Epidermal melanocyte (primary cell): ENCODE results near the gene APOBEC3H.

Experiments
- DNase-seq: peaks from one replicate; pipeline ENCODE4 v3.0.0; 2011; ENCODE audit warnings: low spot score; ENCODE audit not compliant: insufficient read length

Gene APOBEC3H

DNA sequence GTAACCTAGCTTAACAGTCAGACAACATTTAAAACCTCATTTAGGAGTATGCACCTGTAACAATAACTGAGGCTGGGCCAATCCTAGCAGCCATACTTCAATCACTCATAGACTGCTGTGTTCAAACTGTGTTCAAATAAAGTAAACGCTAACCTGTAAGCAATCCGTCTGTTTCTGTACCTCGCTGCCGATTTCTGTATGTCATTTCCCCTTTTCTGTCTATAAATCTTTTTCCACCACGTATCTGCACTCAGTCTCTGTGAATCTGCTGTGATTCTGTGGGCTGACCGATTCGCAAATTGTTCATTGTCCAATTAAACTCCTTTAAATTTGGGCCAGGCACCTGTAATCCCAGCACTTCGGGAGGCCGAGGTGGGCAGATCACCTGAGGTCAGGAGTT is 12.3 kb downstream of the APOBEC3H start:
- no peak for DNase-seq

- DNase-seq: no peak
These were observed 13.9 kb downstream of the APOBEC3H start for GRCh38 chr22:39110631-39111561.

DNA sequence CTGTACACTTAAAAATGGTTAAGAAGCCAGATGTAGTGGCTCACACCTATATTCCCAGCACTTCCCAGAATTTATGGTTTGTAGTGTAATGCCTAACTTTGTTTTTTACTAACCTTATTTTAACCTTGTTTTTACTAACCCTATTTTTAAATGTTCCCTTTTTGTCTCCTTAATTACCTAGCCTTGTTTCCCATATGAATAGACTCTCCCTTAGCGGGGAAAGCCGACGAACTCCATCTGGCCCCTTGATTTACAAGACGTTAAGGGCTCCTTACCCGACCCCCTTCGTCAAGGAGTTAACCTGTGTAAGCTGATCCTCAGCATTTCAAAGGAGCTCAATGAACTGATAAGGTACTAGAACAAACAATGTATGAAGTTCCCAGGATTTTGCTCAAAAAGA is 17.1 kb downstream of the APOBEC3H start:
- no peak for DNase-seq

- no peak for DNase-seq
These were observed 18.5 kb downstream of the APOBEC3H start for GRCh38 chr22:39115570-39115969.

GRCh38 chr22:39115977-39116621 is 19.1 kb downstream of the APOBEC3H start:
- no peak for DNase-seq

GRCh38 chr22:39117585-39118191 is 20.6 kb downstream of the APOBEC3H start:
- DNase-seq: peak; percentile 29

DNA sequence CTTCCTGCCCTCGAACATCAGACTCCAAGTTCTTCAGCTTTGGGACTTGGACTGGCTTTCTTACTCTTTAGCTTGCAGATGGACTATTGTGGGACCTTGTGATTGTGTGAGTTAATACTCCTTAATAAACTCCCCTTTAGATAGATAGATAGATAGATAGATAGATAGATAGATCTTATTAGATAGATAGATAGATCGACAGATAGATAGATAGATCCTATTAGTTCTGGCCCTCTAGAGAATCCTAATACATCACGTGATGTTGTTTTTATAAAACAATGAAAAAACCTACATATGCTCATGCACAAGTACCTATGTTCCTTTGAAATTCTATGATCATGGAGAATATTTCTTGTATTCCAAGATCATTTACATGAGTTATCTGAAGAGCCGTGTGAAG is 23.9 kb downstream of the APOBEC3H start:
- no peak for DNase-seq

DNA sequence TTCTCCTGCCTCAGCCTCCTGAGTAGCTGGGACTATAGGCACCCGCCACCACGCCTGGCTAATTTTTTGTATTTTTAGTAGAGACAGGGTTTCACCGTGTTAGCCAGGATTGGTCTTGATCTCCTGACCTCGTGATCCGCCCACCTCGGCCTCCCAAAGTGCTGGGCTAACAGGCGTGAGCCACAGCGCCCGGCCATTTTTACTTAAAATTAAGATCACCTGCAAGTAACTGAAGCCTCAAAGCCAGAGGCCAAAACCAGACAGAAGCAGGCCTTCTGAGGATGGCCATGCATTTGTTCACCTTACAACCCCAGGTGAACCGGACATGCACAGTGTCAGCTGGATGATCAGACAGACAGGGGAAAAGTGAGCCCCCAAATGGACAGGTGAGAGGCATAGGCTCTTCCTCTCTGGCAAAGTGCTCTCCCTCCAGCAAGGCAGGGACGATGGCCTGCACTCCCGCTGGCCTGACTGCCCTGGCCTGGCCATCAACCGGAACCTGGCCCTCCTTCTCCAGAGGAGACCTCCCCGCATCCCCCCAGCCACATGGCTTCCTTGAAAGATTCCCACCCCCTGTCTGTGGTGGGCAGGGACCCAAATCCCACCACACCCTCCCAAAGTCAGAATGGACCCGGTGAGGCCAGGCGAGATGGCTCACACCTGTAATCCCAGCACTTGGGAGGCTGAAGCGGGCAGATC is 25.9 kb downstream of the APOBEC3H start:
- DNase-seq: no peak

DNA sequence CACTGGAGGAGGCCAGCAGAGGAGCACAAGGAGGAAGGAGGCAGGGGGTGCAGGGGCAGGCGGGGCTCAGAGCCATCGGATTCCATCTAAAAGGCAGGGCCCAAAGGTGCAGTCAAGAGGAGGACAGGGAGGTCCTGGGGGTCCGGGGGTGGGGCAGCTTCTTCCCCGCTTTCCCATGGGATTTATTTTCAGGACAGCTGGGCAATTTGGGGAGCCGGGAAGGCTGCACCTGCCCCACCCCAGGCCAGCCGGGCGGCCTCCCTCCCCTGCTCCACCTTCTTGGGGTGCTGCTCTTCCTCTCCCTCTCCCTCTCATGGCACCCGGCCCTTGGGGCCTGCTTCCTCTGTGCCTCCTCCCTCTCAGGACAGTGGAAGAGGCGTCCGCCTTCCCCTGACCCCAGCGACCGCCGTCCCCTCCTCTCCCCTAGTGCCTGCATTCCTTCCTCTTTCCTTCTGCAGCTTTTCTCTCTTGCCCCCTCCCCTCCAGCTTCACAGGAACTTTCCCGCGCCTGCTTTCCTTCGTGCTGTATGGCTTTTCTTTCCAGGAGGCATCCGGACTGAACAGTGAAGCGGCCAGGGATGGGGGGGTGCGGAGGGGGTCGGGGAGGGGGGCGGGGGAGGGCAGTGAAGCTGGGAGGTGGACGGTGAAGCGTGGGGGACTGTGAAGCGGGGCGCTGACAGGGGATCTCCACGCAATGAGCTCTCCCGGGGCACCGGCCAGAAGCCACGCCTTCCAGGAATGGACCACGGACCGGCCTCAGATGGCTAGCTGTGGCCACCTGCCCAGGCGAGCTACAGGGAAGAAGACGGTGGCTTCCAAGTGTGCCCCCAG is 26.9 kb downstream of the APOBEC3H start:
- no peak for DNase-seq

GRCh38 chr22:39125622-39126021 is 28.6 kb downstream of the APOBEC3H start:
- DNase-seq: no peak

DNA sequence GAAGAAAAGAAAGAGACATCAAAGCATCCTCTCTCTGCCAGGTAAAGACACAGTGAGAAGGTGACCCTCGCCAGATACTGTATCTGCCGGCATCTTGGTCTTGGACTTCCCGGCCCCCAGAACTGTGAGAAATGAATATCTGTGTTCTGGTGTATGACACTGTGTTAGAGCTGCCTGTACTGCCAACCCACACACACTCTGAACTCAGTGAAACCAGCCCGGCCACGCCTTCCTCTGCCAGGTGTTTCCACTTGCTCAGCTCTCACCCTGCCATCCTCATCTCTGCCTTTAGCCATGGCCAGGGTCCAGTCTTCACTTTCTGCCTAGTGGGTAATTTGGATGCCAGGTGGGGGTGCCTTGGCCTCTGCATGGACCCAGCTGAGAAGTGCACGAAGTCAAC is 31.5 kb downstream of the APOBEC3H start:
- no peak for DNase-seq

GRCh38 chr22:39129081-39129480 is 32.0 kb downstream of the APOBEC3H start:
- DNase-seq: no peak

- no peak for DNase-seq
These were observed 32.7 kb downstream of the APOBEC3H start for GRCh38 chr22:39129746-39130145.

GRCh38 chr22:39130152-39130704 is 33.2 kb downstream of the APOBEC3H start:
- no peak for DNase-seq

- DNase-seq: no peak
These were observed 34.1 kb downstream of the APOBEC3H start for GRCh38 chr22:39130892-39131855.

DNA sequence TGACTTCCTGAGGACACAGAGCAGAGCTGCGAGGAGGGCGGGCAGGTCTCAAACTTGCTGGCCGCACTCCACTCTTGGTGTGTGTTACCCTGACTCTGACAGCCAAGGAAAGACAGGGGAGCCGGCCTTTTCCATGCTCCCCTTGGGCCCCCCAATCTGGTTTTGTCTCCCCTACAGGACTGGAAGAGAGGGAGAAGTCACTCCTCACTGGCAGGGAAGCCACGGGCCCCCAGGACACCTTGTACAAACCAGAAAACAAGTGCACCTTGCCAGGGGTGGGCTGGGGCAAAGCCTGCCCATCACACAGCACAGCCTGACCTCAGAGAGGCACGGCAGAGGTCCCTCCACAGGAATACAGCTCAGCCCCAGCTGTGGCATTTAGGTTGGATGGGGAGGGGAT is 35.2 kb downstream of the APOBEC3H start:
- no peak for DNase-seq

GRCh38 chr22:39132871-39133524 is 36.0 kb downstream of the APOBEC3H start:
- no peak for DNase-seq

- no peak for DNase-seq
These were observed 36.8 kb downstream of the APOBEC3H start for GRCh38 chr22:39133871-39134270.
